Endothelial cell of umbilical vein (primary cell): ENCODE data around the gene ST6GALNAC4.

Experiments used
- POLR2A ChIP-seq: IDR thresholded peaks from 2 replicates; pipeline ENCODE4 v1.6.1; 2012; ENCODE audit warnings: low read depth, mild to moderate bottlenecking, control low read depth, low read length
- TF ChIP-seq, protein P1 (sequence below), 2 donors: IDR thresholded peaks; 1 replicate in 1 of 2; 2 replicates in 1 of 2; pipeline ENCODE4 v1.5.1; 2011; ENCODE audit warnings: low read length in 2 of 2, mild to moderate bottlenecking in 2 of 2, moderate library complexity in 2 of 2, control low read depth in 1 of 2, inconsistent platforms in 1 of 2, low read depth in 1 of 2; ENCODE audit not compliant: insufficient read depth in 1 of 2; ENCODE audit errors: extremely low read depth in 1 of 2

DNA sequence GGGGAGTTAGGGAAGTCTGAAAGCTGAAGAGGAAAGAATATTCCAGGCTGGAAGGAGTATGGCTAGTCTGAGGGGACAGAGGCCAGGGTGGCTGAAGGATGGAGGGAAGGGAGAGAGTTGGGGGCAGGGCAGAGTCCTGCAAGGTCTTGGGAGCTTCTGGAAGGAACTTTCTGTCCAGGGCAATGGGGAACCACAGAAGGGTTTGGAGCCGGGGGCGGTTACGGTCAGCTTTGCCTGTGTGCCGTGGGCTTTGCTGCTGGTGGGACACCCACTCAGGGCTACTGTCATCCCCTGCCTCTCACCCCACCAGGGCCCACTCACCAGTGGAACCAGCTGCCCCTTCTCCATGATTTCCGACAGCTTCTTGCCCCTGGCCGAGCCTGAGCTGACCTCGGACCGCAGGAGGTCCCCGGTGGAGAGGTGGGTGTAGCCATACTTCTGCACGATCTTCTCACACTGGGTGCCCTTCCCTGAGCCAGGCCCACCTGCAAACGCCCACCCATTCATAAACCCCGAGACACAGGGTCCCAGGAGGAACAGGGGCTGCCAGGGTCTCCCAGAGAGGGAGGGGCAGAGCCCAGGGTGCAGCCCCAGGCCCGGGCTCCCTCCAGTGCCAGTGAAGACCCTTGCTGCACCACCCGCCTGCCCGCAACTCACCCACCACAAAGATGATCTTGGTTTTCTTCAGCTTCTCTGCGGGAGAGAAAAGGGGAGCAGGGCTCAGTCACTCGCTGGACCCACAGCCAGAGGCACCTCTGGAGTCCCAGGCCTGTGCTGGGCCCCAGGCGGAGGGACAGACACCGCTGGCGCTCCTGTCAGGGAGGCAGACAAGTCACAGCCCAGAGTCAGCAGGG lies 44.2 kb downstream of the ST6GALNAC4 start:
- TF ChIP-seq, protein P1, sequence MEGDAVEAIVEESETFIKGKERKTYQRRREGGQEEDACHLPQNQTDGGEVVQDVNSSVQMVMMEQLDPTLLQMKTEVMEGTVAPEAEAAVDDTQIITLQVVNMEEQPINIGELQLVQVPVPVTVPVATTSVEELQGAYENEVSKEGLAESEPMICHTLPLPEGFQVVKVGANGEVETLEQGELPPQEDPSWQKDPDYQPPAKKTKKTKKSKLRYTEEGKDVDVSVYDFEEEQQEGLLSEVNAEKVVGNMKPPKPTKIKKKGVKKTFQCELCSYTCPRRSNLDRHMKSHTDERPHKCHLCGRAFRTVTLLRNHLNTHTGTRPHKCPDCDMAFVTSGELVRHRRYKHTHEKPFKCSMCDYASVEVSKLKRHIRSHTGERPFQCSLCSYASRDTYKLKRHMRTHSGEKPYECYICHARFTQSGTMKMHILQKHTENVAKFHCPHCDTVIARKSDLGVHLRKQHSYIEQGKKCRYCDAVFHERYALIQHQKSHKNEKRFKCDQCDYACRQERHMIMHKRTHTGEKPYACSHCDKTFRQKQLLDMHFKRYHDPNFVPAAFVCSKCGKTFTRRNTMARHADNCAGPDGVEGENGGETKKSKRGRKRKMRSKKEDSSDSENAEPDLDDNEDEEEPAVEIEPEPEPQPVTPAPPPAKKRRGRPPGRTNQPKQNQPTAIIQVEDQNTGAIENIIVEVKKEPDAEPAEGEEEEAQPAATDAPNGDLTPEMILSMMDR (IDR thresholded peaks at IDR 0.05; ENCODE audit: extremely low read depth in 1 of 2, insufficient read depth in 1 of 2, low read depth in 1 of 2, low read length in 2 of 2), result no peak
- no peak for TF ChIP-seq POLR2A
